Stimulated activated naive CD4-positive, alpha-beta T cell (primary cell): Measurements from ENCODE around the gene RNASE11.
"Not testable (repeated sequence)": the region's sequence is repeated elsewhere in the genome, so short reads cannot be mapped to it uniquely, and the experiment has no call there.

Experiments used
- DNase-seq, 6 experiments: peaks; one replicate each; lab custom pipeline; 2025; lab: John Stamatoyannopoulos, UW

Gene RNASE11

DNA sequence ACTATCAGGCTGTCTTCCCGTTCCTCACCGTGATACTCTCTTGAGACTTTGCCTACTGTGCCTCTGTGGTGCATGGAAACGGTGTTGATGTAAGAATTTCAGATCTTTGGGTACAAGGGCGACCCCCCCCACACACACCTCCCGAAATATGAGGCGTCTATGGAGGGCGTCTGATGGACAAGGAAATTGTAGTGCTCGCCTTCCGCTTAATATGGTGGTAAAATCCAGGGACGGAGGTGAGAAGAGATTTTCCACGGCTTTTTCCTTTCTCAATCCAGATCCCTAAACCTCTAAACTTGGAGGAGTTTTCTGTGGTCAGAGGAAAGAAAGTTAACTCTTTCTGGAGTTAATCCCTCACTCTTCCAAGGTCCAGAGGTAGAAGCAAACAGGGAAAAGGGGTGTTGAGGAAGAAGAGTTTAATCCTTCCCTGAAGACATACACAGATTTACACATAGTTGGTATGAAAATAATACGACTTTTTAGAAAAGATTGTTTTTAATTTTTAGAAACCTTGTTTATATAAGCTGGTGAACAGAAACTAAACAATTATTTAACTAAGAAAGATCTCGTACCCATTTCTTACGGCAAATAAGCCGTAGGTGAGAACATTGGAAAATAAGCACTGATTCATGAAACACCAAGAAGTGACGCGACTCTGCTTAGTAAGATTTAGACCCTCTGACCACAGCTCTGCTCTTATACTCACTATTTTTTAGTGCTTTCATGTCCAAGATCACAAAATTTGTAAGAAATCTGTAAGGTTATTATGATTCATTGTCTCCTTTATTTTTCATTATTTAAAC lies 26.4 kb upstream of the RNASE11 start:
- peak in 1 of 6 experiments; percentile 27 for DNase-seq

GRCh38 chr14:20613094-20614037 lies 25.6 kb upstream of the RNASE11 start:
- peak; percentile 75 to 98 (median 88) for DNase-seq

DNA sequence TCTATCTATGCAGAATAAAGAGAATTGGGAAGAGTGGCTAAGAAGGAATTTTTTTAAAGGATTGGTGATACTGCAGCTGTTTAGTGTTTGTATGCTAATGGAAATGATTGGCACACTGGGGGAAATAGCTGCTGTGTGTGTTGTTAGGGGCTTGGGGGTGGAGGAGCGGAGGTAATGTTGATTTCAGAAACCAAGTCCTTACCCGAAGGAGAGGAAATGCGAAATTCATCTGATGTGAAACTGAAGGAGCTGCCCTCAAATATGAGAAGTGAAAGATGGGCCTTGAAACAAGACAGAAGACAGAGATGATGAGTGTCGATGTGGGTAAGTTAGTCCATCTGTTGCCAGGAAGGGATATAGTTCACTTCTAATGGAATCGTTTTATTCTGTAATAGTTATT lies 24.6 kb upstream of the RNASE11 start:
- DNase-seq = peak in 3 of 6 experiments; percentile 18 to 27 (median 21)

DNA sequence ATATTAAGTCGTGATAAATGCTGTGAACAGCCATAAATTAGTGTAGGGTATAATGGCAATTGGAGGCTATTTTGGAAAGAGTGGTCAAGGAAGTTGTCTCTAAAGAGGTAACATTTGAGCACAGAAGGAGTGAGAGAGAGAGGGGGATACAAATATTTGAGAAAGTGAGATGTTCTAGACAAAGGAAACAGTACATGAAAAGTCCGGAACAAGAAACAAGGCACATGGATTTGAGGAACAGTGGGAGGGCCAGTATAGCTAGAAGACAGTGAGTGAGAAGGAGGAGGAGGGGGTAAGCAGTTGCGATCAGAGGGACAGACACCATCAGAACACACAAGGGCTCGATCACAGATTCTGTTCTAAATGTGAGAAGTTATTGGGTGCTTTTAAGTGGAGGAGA lies 23.5 kb upstream of the RNASE11 start:
- no peak for DNase-seq

- DNase-seq = peak; percentile 53 to 85 (median 65)
Measured at GRCh38 chr14:20610002-20610765, 22.4 kb upstream of the RNASE11 start.

GRCh38 chr14:20609215-20610001 lies 21.6 kb upstream of the RNASE11 start:
- peak; percentile 41 to 85 (median 57) for DNase-seq

DNA sequence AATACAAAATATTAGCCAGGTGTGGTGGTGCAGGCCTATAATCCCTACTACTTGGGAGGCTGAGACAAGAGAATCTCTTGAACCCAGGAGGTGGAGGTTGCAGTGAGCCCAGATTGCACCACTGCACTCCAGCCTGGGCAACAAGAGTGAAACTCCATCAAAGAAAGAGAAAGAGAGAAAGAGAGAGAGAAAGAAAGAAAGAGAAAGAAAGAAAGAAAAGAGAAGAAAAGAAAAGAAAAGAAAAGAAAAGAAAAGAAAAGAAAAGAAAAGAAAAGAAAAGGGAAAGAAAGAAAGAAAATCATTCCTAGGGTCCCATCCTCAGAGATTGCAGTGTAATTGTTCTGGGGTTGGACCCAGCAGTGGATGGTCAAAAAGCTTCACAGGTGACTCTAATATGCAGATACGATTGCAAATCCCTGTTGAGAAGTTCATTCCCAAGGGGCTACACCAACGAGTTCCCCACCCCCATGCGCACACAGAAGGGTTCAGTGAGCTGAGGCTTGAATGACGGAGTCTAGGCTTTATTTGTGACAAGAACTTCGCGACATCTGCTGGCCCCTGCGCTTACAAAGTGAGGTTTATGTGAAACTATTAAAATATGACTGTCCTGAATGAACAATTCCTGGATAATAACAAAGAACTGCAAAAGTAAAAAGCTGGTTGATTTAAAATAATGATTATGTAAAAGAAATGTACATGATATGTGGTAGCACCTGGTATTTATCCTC lies 20.7 kb upstream of the RNASE11 start:
- DNase-seq = no peak

- no peak for DNase-seq
Measured at GRCh38 chr14:20607617-20608016, 19.8 kb upstream of the RNASE11 start.

DNA sequence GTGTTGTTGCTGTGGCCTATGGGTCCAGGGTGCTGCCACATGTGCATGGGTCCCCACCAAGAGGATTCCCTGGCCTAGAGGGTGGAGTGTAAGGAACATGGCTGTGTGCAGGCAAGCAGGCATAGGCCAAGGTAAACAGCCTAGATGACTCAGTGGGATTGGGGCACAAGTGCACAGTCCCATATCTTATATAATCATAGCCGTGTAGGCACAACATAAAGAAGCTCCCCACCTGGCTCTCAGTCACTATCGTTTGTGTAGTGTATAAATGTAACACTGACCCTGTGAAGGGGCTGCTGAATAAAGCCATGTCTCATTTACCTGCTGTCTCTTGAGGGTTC lies 19.1 kb upstream of the RNASE11 start:
- DNase-seq = no peak

GRCh38 chr14:20606190-20606901 lies 18.5 kb upstream of the RNASE11 start:
- no peak for DNase-seq

- no peak for DNase-seq
Measured at GRCh38 chr14:20603813-20604690, 16.3 kb upstream of the RNASE11 start.

GRCh38 chr14:20602583-20602982 lies 14.8 kb upstream of the RNASE11 start:
- no peak for DNase-seq

GRCh38 chr14:20601522-20601921 lies 13.7 kb upstream of the RNASE11 start:
- no peak for DNase-seq

GRCh38 chr14:20597108-20597507 lies 9.3 kb upstream of the RNASE11 start:
- DNase-seq = no peak

- not testable (repeated sequence) for DNase-seq
Measured at GRCh38 chr14:20595726-20596125, 7.9 kb upstream of the RNASE11 start.

- no peak for DNase-seq
Measured at GRCh38 chr14:20592574-20592973, 4.8 kb upstream of the RNASE11 start.

GRCh38 chr14:20591235-20591634 lies 3.4 kb upstream of the RNASE11 start, which contains the start of gene RNASE12:
RNASE12 (minus strand) TSS chr14:20591376; CDS start chr14:20590723, 653 bp downstream.
- no peak for DNase-seq

- DNase-seq = no peak
Measured at GRCh38 chr14:20583908-20584307, 3.9 kb downstream of the RNASE11 start.

- DNase-seq = no peak
Measured at GRCh38 chr14:20583142-20583541, 4.7 kb downstream of the RNASE11 start.
